Measurements from ENCODE around the gene PHACTR3.

The PHACTR3 gene

GRCh38 chr20:59645271-59645670 lies 40.9 kb downstream of the PHACTR3 start:
- no peak overlapping the region for H3K4me3 ChIP-seq (ENCODE audit: low read length)
- WGBS (ENCODE audit: extremely low coverage, insufficient coverage, low lambda C conversion rate): no CpG with 5 or more reads among the region's 9 CpGs
- H3K79me1 ChIP-seq (ENCODE audit: low read length): no peaks in the 10 kb centered on the region
- H2BK15ac ChIP-seq (replicated peaks; ENCODE audit: low read depth): no peak overlapping the region
- H3K56ac ChIP-seq (ENCODE audit: low read length): no peak overlapping the region
- H2BK120ac ChIP-seq (ENCODE audit: low read depth, low read length): no peak overlapping the region
- H3K79me2 ChIP-seq (ENCODE audit: control insufficient read depth, insufficient read depth, low read length): no peaks in the 10 kb centered on the region
- H3K4me2 ChIP-seq (ENCODE audit: low read length): no peak overlapping the region
- no peak overlapping the region for H3K27ac ChIP-seq (ENCODE audit: low read depth, low read length)
- no peak overlapping the region for H4K8ac ChIP-seq (ENCODE audit: low read depth, low read length)
- no peak for DNase-seq
- H3K4ac ChIP-seq (ENCODE audit: low read depth, low read length): no peak overlapping the region
- H4K5ac ChIP-seq (ENCODE audit: low read length): no peak overlapping the region
- H3K36me3 ChIP-seq (ENCODE audit: control insufficient read depth, insufficient read depth, low read length): no peaks in the 10 kb centered on the region
- no peak overlapping the region for H2AK5ac ChIP-seq (ENCODE audit: low read length)
- no peak overlapping the region for H3K23ac ChIP-seq (ENCODE audit: low read length)
- no peak overlapping the region for H2BK5ac ChIP-seq (ENCODE audit: low read length)
- H3K27me3 ChIP-seq (ENCODE audit: insufficient read depth, low read length, poor library complexity): no peaks in the 10 kb centered on the region
- no peak overlapping the region for H3K18ac ChIP-seq (ENCODE audit: low read length)
- no peak overlapping the region for H3K9ac ChIP-seq (ENCODE audit: low read length)
- no peaks in the 10 kb centered on the region for H3K4me1 ChIP-seq (ENCODE audit: control insufficient read depth, low read depth, low read length)

DNA sequence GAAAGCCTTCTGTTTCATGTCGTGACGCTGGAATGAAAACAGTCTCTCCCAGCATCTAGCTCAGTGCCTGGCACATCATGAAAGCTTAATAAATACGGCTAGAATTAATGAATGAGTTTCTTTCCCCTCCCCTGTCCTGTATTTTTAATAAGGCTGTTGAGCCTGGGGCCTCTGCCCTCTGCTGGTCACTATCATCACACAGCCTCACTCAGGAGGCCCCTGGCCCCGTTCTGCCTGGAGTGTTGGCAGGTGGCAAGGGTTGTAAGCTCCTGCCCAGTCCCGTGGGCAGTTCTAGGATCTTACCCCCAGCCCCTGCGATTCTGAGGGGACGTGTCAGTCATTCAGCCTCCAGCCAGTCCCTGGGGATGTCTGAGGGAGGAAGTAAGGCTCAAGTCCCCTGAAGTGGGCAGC lies 41.4 kb downstream of the PHACTR3 start:
- Histone ChIP-seq H3K79me1 (ENCODE audit: low read length) (no peaks in the 10 kb centered on the region), H3K4ac (ENCODE audit: low read depth, low read length) (no peak overlapping the region), H3K36me3 (ENCODE audit: control insufficient read depth, insufficient read depth, low read length) (no peaks in the 10 kb centered on the region), H3K56ac (ENCODE audit: low read length) (no peak overlapping the region), H3K79me2 (ENCODE audit: control insufficient read depth, insufficient read depth, low read length) (no peaks in the 10 kb centered on the region), H2AK5ac (ENCODE audit: low read length) (no peak overlapping the region), H3K27ac (ENCODE audit: low read depth, low read length) (no peak overlapping the region), H3K23ac (ENCODE audit: low read length) (no peak overlapping the region), H4K8ac (ENCODE audit: low read depth, low read length) (no peak overlapping the region), H3K27me3 (ENCODE audit: insufficient read depth, low read length, poor library complexity) (no peaks in the 10 kb centered on the region), H2BK15ac (replicated peaks; ENCODE audit: low read depth) (no peak overlapping the region), H3K4me3 (ENCODE audit: low read length) (no peak overlapping the region), H2BK120ac (ENCODE audit: low read depth, low read length) (no peak overlapping the region), H4K5ac (ENCODE audit: low read length) (no peak overlapping the region), H3K18ac (ENCODE audit: low read length) (no peak overlapping the region), H3K4me1 (ENCODE audit: control insufficient read depth, low read depth, low read length) (no peaks in the 10 kb centered on the region), H2BK5ac (ENCODE audit: low read length) (no peak overlapping the region), H3K4me2 (ENCODE audit: low read length) (no peak overlapping the region), H3K9ac (ENCODE audit: low read length) (no peak overlapping the region)
- no peak for DNase-seq
- WGBS (ENCODE audit: extremely low coverage, insufficient coverage, low lambda C conversion rate): no CpG with 5 or more reads among the region's 7 CpGs

GRCh38 chr20:59646487-59646886 lies 42.1 kb downstream of the PHACTR3 start:
- H3K27me3 ChIP-seq (ENCODE audit: insufficient read depth, low read length, poor library complexity): no peaks in the 10 kb centered on the region
- no peaks in the 10 kb centered on the region for H3K36me3 ChIP-seq (ENCODE audit: control insufficient read depth, insufficient read depth, low read length)
- H4K5ac ChIP-seq (ENCODE audit: low read length): no peak overlapping the region
- no peak overlapping the region for H3K4me3 ChIP-seq (ENCODE audit: low read length)
- H3K9ac ChIP-seq (ENCODE audit: low read length): no peak overlapping the region
- H2BK5ac ChIP-seq (ENCODE audit: low read length): no peak overlapping the region
- no peak overlapping the region for H2BK15ac ChIP-seq (replicated peaks; ENCODE audit: low read depth)
- no peak overlapping the region for H4K8ac ChIP-seq (ENCODE audit: low read depth, low read length)
- no peak overlapping the region for H3K27ac ChIP-seq (ENCODE audit: low read depth, low read length)
- no peak overlapping the region for H3K56ac ChIP-seq (ENCODE audit: low read length)
- H2BK120ac ChIP-seq (ENCODE audit: low read depth, low read length): no peak overlapping the region
- H3K4me2 ChIP-seq (ENCODE audit: low read length): no peak overlapping the region
- no peak overlapping the region for H3K4ac ChIP-seq (ENCODE audit: low read depth, low read length)
- H3K79me1 ChIP-seq (ENCODE audit: low read length): no peaks in the 10 kb centered on the region
- H3K4me1 ChIP-seq (ENCODE audit: control insufficient read depth, low read depth, low read length): no peaks in the 10 kb centered on the region
- no peak overlapping the region for H3K18ac ChIP-seq (ENCODE audit: low read length)
- no peak for DNase-seq
- H2AK5ac ChIP-seq (ENCODE audit: low read length): no peak overlapping the region
- H3K79me2 ChIP-seq (ENCODE audit: control insufficient read depth, insufficient read depth, low read length): no peaks in the 10 kb centered on the region
- no peak overlapping the region for H3K23ac ChIP-seq (ENCODE audit: low read length)
- WGBS (ENCODE audit: extremely low coverage, insufficient coverage, low lambda C conversion rate): no CpG with 5 or more reads among the region's 3 CpGs

GRCh38 chr20:59647271-59647670 lies 42.9 kb downstream of the PHACTR3 start:
- Histone ChIP-seq H3K9ac (ENCODE audit: low read length) (no peak overlapping the region), H4K8ac (ENCODE audit: low read depth, low read length) (no peak overlapping the region), H2AK5ac (ENCODE audit: low read length) (no peak overlapping the region), H3K27me3 (ENCODE audit: insufficient read depth, low read length, poor library complexity) (no peaks in the 10 kb centered on the region), H2BK120ac (ENCODE audit: low read depth, low read length) (no peak overlapping the region), H3K18ac (ENCODE audit: low read length) (no peak overlapping the region), H3K79me2 (ENCODE audit: control insufficient read depth, insufficient read depth, low read length) (no peaks in the 10 kb centered on the region), H2BK5ac (ENCODE audit: low read length) (no peak overlapping the region), H3K27ac (ENCODE audit: low read depth, low read length) (no peak overlapping the region), H3K36me3 (ENCODE audit: control insufficient read depth, insufficient read depth, low read length) (no peaks in the 10 kb centered on the region), H3K4ac (ENCODE audit: low read depth, low read length) (no peak overlapping the region), H3K4me2 (ENCODE audit: low read length) (no peak overlapping the region), H3K4me1 (ENCODE audit: control insufficient read depth, low read depth, low read length) (no peaks in the 10 kb centered on the region), H3K23ac (ENCODE audit: low read length) (no peak overlapping the region), H3K79me1 (ENCODE audit: low read length) (no peaks in the 10 kb centered on the region), H3K4me3 (ENCODE audit: low read length) (no peak overlapping the region), H2BK15ac (replicated peaks; ENCODE audit: low read depth) (no peak overlapping the region), H4K5ac (ENCODE audit: low read length) (no peak overlapping the region), H3K56ac (ENCODE audit: low read length) (no peak overlapping the region)
- no peak for DNase-seq

- Histone ChIP-seq H3K9ac (ENCODE audit: low read length) (no peak overlapping the region), H3K27me3 (ENCODE audit: insufficient read depth, low read length, poor library complexity) (no peaks in the 10 kb centered on the region), H3K27ac (ENCODE audit: low read depth, low read length) (no peak overlapping the region)
These were observed 44.2 kb downstream of the PHACTR3 start for GRCh38 chr20:59648466-59649070.

DNA sequence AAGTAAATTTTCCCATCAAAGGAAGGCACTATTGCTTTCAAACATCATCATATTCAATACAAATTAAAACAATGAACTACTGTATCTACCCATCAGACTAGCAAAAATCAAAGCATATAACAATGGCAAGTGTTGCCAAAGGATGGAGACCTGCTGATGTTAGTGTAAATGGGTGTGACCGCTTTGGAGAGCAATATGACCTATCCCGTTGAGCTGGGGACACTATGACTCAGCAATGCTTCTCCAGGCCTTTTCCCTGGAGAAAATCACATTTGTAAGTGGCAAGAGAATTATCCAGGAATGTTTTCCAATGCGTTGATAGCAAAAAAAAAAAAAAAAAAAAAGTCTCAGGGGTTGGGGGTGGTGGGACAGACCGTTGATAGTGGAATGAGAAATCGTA lies 46.1 kb downstream of the PHACTR3 start:
- no peak overlapping the region for H3K27ac ChIP-seq (ENCODE audit: low read depth, low read length)
- H2BK15ac ChIP-seq (replicated peaks; ENCODE audit: low read depth): no peak overlapping the region
- H3K4ac ChIP-seq (ENCODE audit: low read depth, low read length): no peak overlapping the region
- H4K5ac ChIP-seq (ENCODE audit: low read length): no peak overlapping the region
- no peak for DNase-seq
- no peak overlapping the region for H2BK120ac ChIP-seq (ENCODE audit: low read depth, low read length)
- no peak overlapping the region for H3K9ac ChIP-seq (ENCODE audit: low read length)
- no peaks in the 10 kb centered on the region for H3K27me3 ChIP-seq (ENCODE audit: insufficient read depth, low read length, poor library complexity)
- no peaks in the 10 kb centered on the region for H3K79me2 ChIP-seq (ENCODE audit: control insufficient read depth, insufficient read depth, low read length)
- WGBS (ENCODE audit: extremely low coverage, insufficient coverage, low lambda C conversion rate): no CpG with 5 or more reads among the region's 5 CpGs
- H3K79me1 ChIP-seq (ENCODE audit: low read length): no peaks in the 10 kb centered on the region
- no peak overlapping the region for H2BK5ac ChIP-seq (ENCODE audit: low read length)
- H4K8ac ChIP-seq (ENCODE audit: low read depth, low read length): no peak overlapping the region
- no peak overlapping the region for H2AK5ac ChIP-seq (ENCODE audit: low read length)
- no peaks in the 10 kb centered on the region for H3K36me3 ChIP-seq (ENCODE audit: control insufficient read depth, insufficient read depth, low read length)
- no peak overlapping the region for H3K4me3 ChIP-seq (ENCODE audit: low read length)
- H3K56ac ChIP-seq (ENCODE audit: low read length): no peak overlapping the region
- H3K4me1 ChIP-seq (ENCODE audit: control insufficient read depth, low read depth, low read length): no peaks in the 10 kb centered on the region
- H3K18ac ChIP-seq (ENCODE audit: low read length): no peak overlapping the region
- no peak overlapping the region for H3K4me2 ChIP-seq (ENCODE audit: low read length)
- H3K23ac ChIP-seq (ENCODE audit: low read length): no peak overlapping the region

More at GRCh38 chr20:59648466-59649070, 44.2 kb downstream of the PHACTR3 start:
- Histone ChIP-seq H4K5ac (ENCODE audit: low read length) (no peak overlapping the region), H3K23ac (ENCODE audit: low read length) (no peak overlapping the region), H2AK5ac (ENCODE audit: low read length) (no peak overlapping the region), H3K4me3 (ENCODE audit: low read length) (no peak overlapping the region), H2BK15ac (replicated peaks; ENCODE audit: low read depth) (no peak overlapping the region), H2BK5ac (ENCODE audit: low read length) (no peak overlapping the region), H4K8ac (ENCODE audit: low read depth, low read length) (no peak overlapping the region), H3K4ac (ENCODE audit: low read depth, low read length) (no peak overlapping the region), H3K4me2 (ENCODE audit: low read length) (no peak overlapping the region), H3K18ac (ENCODE audit: low read length) (no peak overlapping the region), H3K79me1 (ENCODE audit: low read length) (no peaks in the 10 kb centered on the region), H2BK120ac (ENCODE audit: low read depth, low read length) (no peak overlapping the region), H3K79me2 (ENCODE audit: control insufficient read depth, insufficient read depth, low read length) (no peaks in the 10 kb centered on the region), H3K4me1 (ENCODE audit: control insufficient read depth, low read depth, low read length) (no peaks in the 10 kb centered on the region), H3K36me3 (ENCODE audit: control insufficient read depth, insufficient read depth, low read length) (no peaks in the 10 kb centered on the region), H3K56ac (ENCODE audit: low read length) (no peak overlapping the region)
- no CpG with 5 or more reads among the region's 7 CpGs for WGBS (ENCODE audit: extremely low coverage, insufficient coverage, low lambda C conversion rate)
- no peak for DNase-seq
